Measurements from ENCODE around the gene CFAP92. TPM values are rescaled to one million over a fixed set of nuclear protein-coding genes. Genes with fewer than 3 reads are reported as not detected.

Gene CFAP92
- total and polyA plus RNA-seq, 2 donors, result 2.0 to 10.0 TPM

- Histone ChIP-seq H3K9me3 (ENCODE audit: control insufficient read depth in 2 of 2, insufficient read depth in 1 of 2, low read length in 1 of 2) (no peaks in the 10 kb centered on the region), H3K27me3 (ENCODE audit: control insufficient read depth in 2 of 2, insufficient read depth in 1 of 2, low read length in 1 of 2) (no peaks in the 10 kb centered on the region), H3K4me1 (ENCODE audit: control insufficient read depth in 2 of 2, insufficient read depth in 2 of 2, low read length in 2 of 2) (peaks cover 0 to 4% of the 10 kb centered on the region in 2 donors), H3K27ac (ENCODE audit: low read depth in 1 of 2, low read length in 1 of 2) (no peak overlapping the region), H3K36me3 (ENCODE audit: control insufficient read depth in 2 of 2, insufficient read depth in 2 of 2, low read length in 1 of 2) (peaks cover 4 to 7% of the 10 kb centered on the region in 2 donors), H3K4me3 (ENCODE audit: low read length in 2 of 2) (no peak overlapping the region)
- DNase-seq (ENCODE audit: low read depth in 6 of 9, low spot score in 9 of 9), result no peak
- 97% methylated on average over 6 of the region's 6 CpGs for WGBS
Measured at GRCh38 chr3:128967748-128968355, 26.0 kb downstream of the CFAP92 start.

GRCh38 chr3:128965818-128966217 is 28.1 kb downstream of the CFAP92 start:
- Histone ChIP-seq H3K27me3 (ENCODE audit: control insufficient read depth in 2 of 2, insufficient read depth in 1 of 2, low read length in 1 of 2) (no peaks in the 10 kb centered on the region), H3K27ac (ENCODE audit: low read depth in 1 of 2, low read length in 1 of 2) (no peak overlapping the region), H3K9me3 (ENCODE audit: control insufficient read depth in 2 of 2, insufficient read depth in 1 of 2, low read length in 1 of 2) (no peaks in the 10 kb centered on the region), H3K36me3 (ENCODE audit: control insufficient read depth in 2 of 2, insufficient read depth in 2 of 2, low read length in 1 of 2) (peaks cover 4 to 7% of the 10 kb centered on the region in 2 donors), H3K4me3 (ENCODE audit: low read length in 2 of 2) (no peak overlapping the region), H3K4me1 (ENCODE audit: control insufficient read depth in 2 of 2, insufficient read depth in 2 of 2, low read length in 2 of 2) (peaks cover 0 to 4% of the 10 kb centered on the region in 2 donors)
- 97% methylated on average over 3 of the region's 3 CpGs for WGBS
- DNase-seq (ENCODE audit: low read depth in 6 of 9, low spot score in 9 of 9), result no peak

- H3K4me1 ChIP-seq (ENCODE audit: control insufficient read depth in 2 of 2, insufficient read depth in 2 of 2, low read length in 2 of 2), result peaks cover 0 to 4% of the 10 kb centered on the region in 2 donors
- H3K9me3 ChIP-seq (ENCODE audit: control insufficient read depth in 2 of 2, insufficient read depth in 1 of 2, low read length in 1 of 2), result no peaks in the 10 kb centered on the region
- no peak for DNase-seq (ENCODE audit: low read depth in 6 of 9, low spot score in 9 of 9)
- H3K4me3 ChIP-seq (ENCODE audit: low read length in 2 of 2), result no peak overlapping the region
- H3K27ac ChIP-seq (ENCODE audit: low read depth in 1 of 2, low read length in 1 of 2), result no peak overlapping the region
- WGBS, result 99% methylated on average over 9 of the region's 9 CpGs
- no peaks in the 10 kb centered on the region for H3K27me3 ChIP-seq (ENCODE audit: control insufficient read depth in 2 of 2, insufficient read depth in 1 of 2, low read length in 1 of 2)
- peaks cover 4 to 7% of the 10 kb centered on the region in 2 donors for H3K36me3 ChIP-seq (ENCODE audit: control insufficient read depth in 2 of 2, insufficient read depth in 2 of 2, low read length in 1 of 2)
Measured at GRCh38 chr3:128965280-128965679, 28.6 kb downstream of the CFAP92 start.

- 99% methylated on average over 2 of the region's 2 CpGs for WGBS
- H3K9me3 ChIP-seq (ENCODE audit: control insufficient read depth in 2 of 2, insufficient read depth in 1 of 2, low read length in 1 of 2), result peaks cover 0 to 4% of the 10 kb centered on the region in 2 donors
- no peaks in the 10 kb centered on the region for H3K4me1 ChIP-seq (ENCODE audit: control insufficient read depth in 2 of 2, insufficient read depth in 2 of 2, low read length in 2 of 2)
- no peak overlapping the region for H3K4me3 ChIP-seq (ENCODE audit: low read length in 2 of 2)
- no peak overlapping the region for H3K27ac ChIP-seq (ENCODE audit: low read depth in 1 of 2, low read length in 1 of 2)
- H3K36me3 ChIP-seq (ENCODE audit: control insufficient read depth in 2 of 2, insufficient read depth in 2 of 2, low read length in 1 of 2), result no peaks in the 10 kb centered on the region
- H3K27me3 ChIP-seq (ENCODE audit: control insufficient read depth in 2 of 2, insufficient read depth in 1 of 2, low read length in 1 of 2), result no peaks in the 10 kb centered on the region
- DNase-seq (ENCODE audit: low read depth in 6 of 9, low spot score in 9 of 9), result no peak
Measured at GRCh38 chr3:128956440-128956839, 37.4 kb downstream of the CFAP92 start.

GRCh38 chr3:128950223-128950938 is 43.5 kb downstream of the CFAP92 start:
- peak in 1 of 9 donors; percentile 25 for DNase-seq (ENCODE audit: low read depth in 6 of 9, low spot score in 9 of 9)
- H3K4me3 ChIP-seq (ENCODE audit: low read length in 2 of 2), result no peak overlapping the region
- H3K9me3 ChIP-seq (ENCODE audit: control insufficient read depth in 2 of 2, insufficient read depth in 1 of 2, low read length in 1 of 2), result no peaks in the 10 kb centered on the region
- peaks cover 0 to 3% of the 10 kb centered on the region in 2 donors for H3K36me3 ChIP-seq (ENCODE audit: control insufficient read depth in 2 of 2, insufficient read depth in 2 of 2, low read length in 1 of 2)
- 91% methylated on average over 15 of the region's 15 CpGs for WGBS
- no peaks in the 10 kb centered on the region for H3K4me1 ChIP-seq (ENCODE audit: control insufficient read depth in 2 of 2, insufficient read depth in 2 of 2, low read length in 2 of 2)
- no peaks in the 10 kb centered on the region for H3K27me3 ChIP-seq (ENCODE audit: control insufficient read depth in 2 of 2, insufficient read depth in 1 of 2, low read length in 1 of 2)
- H3K27ac ChIP-seq (ENCODE audit: low read depth in 1 of 2, low read length in 1 of 2), result no peak overlapping the region

- Histone ChIP-seq H3K4me3 (ENCODE audit: low read length in 2 of 2) (no peak overlapping the region), H3K27ac (ENCODE audit: low read depth in 1 of 2, low read length in 1 of 2) (no peak overlapping the region), H3K4me1 (ENCODE audit: control insufficient read depth in 2 of 2, insufficient read depth in 2 of 2, low read length in 2 of 2) (no peaks in the 10 kb centered on the region), H3K27me3 (ENCODE audit: control insufficient read depth in 2 of 2, insufficient read depth in 1 of 2, low read length in 1 of 2) (no peaks in the 10 kb centered on the region), H3K9me3 (ENCODE audit: control insufficient read depth in 2 of 2, insufficient read depth in 1 of 2, low read length in 1 of 2) (no peaks in the 10 kb centered on the region), H3K36me3 (ENCODE audit: control insufficient read depth in 2 of 2, insufficient read depth in 2 of 2, low read length in 1 of 2) (peaks cover 0 to 11% of the 10 kb centered on the region in 2 donors)
- no peak for DNase-seq (ENCODE audit: low read depth in 6 of 9, low spot score in 9 of 9)
- 97% methylated on average over 3 of the region's 3 CpGs for WGBS
Measured at GRCh38 chr3:128949158-128949557, 44.7 kb downstream of the CFAP92 start.

- H3K27ac ChIP-seq (ENCODE audit: low read depth in 1 of 2, low read length in 1 of 2), result no peak overlapping the region
Measured at GRCh38 chr3:128946411-128946810, 47.5 kb downstream of the CFAP92 start.

GRCh38 chr3:128945878-128946175 is 48.0 kb downstream of the CFAP92 start:
- Histone ChIP-seq H3K9me3 (ENCODE audit: control insufficient read depth in 2 of 2, insufficient read depth in 1 of 2, low read length in 1 of 2) (no peaks in the 10 kb centered on the region), H3K4me1 (ENCODE audit: control insufficient read depth in 2 of 2, insufficient read depth in 2 of 2, low read length in 2 of 2) (no peaks in the 10 kb centered on the region), H3K27me3 (ENCODE audit: control insufficient read depth in 2 of 2, insufficient read depth in 1 of 2, low read length in 1 of 2) (no peaks in the 10 kb centered on the region), H3K4me3 (ENCODE audit: low read length in 2 of 2) (no peak overlapping the region), H3K27ac (ENCODE audit: low read depth in 1 of 2, low read length in 1 of 2) (no peak overlapping the region), H3K36me3 (ENCODE audit: control insufficient read depth in 2 of 2, insufficient read depth in 2 of 2, low read length in 1 of 2) (peaks cover 0 to 11% of the 10 kb centered on the region in 2 donors)
- 90% methylated on average over 3 of the region's 3 CpGs for WGBS
- no peak for DNase-seq (ENCODE audit: low read depth in 6 of 9, low spot score in 9 of 9)

More at GRCh38 chr3:128946411-128946810, 47.5 kb downstream of the CFAP92 start:
- no peak for DNase-seq (ENCODE audit: low read depth in 6 of 9, low spot score in 9 of 9)
- H3K4me1 ChIP-seq (ENCODE audit: control insufficient read depth in 2 of 2, insufficient read depth in 2 of 2, low read length in 2 of 2), result no peaks in the 10 kb centered on the region
- WGBS, result 96% methylated on average over 7 of the region's 7 CpGs
- H3K4me3 ChIP-seq (ENCODE audit: low read length in 2 of 2), result no peak overlapping the region
- peaks cover 0 to 11% of the 10 kb centered on the region in 2 donors for H3K36me3 ChIP-seq (ENCODE audit: control insufficient read depth in 2 of 2, insufficient read depth in 2 of 2, low read length in 1 of 2)
- no peaks in the 10 kb centered on the region for H3K27me3 ChIP-seq (ENCODE audit: control insufficient read depth in 2 of 2, insufficient read depth in 1 of 2, low read length in 1 of 2)
- H3K9me3 ChIP-seq (ENCODE audit: control insufficient read depth in 2 of 2, insufficient read depth in 1 of 2, low read length in 1 of 2), result no peaks in the 10 kb centered on the region

- WGBS, result 94% methylated on average over 21 of the region's 21 CpGs
- DNase-seq (ENCODE audit: low read depth in 6 of 9, low spot score in 9 of 9), result no peak
- H3K4me3 ChIP-seq (ENCODE audit: low read length in 2 of 2), result no peak overlapping the region
- H3K4me1 ChIP-seq (ENCODE audit: control insufficient read depth in 2 of 2, insufficient read depth in 2 of 2, low read length in 2 of 2), result no peaks in the 10 kb centered on the region
- no peaks in the 10 kb centered on the region for H3K9me3 ChIP-seq (ENCODE audit: control insufficient read depth in 2 of 2, insufficient read depth in 1 of 2, low read length in 1 of 2)
- H3K36me3 ChIP-seq (ENCODE audit: control insufficient read depth in 2 of 2, insufficient read depth in 2 of 2, low read length in 1 of 2), result peaks cover 0 to 11% of the 10 kb centered on the region in 2 donors
- no peak overlapping the region for H3K27ac ChIP-seq (ENCODE audit: low read depth in 1 of 2, low read length in 1 of 2)
- H3K27me3 ChIP-seq (ENCODE audit: control insufficient read depth in 2 of 2, insufficient read depth in 1 of 2, low read length in 1 of 2), result no peaks in the 10 kb centered on the region
Measured at GRCh38 chr3:128945041-128945877, 48.6 kb downstream of the CFAP92 start.

Data from thymus (tissue), 11 donors.